ENCODE measurements around the gene RPGRIP1L. TPM values are rescaled to one million over a fixed set of nuclear protein-coding genes. Genes with fewer than 3 reads are reported as not detected.
A peak's percentile ranks its signal among the peaks of the same experiment; 100 is the strongest.

Gene RPGRIP1L
- total and polyA plus RNA-seq, 2 of the 13 experiments (the other 11 are each of a cell fraction or from before 2014, with no cell fraction given) = 5.0 to 13.5 TPM

DNA sequence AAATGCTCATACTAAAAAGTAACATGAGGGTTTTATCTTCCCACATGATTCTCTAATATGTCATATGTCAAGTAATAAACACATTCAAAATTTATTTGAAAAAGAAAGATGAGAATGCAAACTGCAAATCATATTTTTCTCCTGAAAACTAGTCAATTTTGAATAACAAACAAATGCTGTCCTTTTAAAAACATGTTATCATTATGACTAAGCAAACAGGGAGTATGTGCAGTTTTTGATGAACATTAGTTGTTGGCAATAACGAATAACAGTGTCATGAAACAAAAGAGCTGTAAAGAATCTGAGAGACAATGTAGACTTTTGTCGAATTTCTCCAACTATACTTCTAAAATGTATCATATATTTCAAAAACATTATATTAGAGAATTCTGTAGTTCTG is 34.8 kb downstream of the RPGRIP1L start:
- no peaks in the 10 kb centered on the region for H3K27me3 ChIP-seq (ENCODE audit: control insufficient read depth in 1 of 2, insufficient read depth in 2 of 2, low read length in 2 of 2)
- ATAC-seq (no peak), FAIRE-seq (no peak), DNase-seq (ENCODE audit: low spot score) (no peak)
- WGBS (ENCODE audit: low lambda C conversion rate) = 93% methylated on average over 2 of the region's 2 CpGs
- H3K4me2 ChIP-seq (ENCODE audit: low read depth, low read length) = no peak overlapping the region
- no peaks in the 10 kb centered on the region for H3K79me2 ChIP-seq (ENCODE audit: insufficient read depth, low read length)
- no peak overlapping the region for H3K9ac ChIP-seq (ENCODE audit: insufficient read depth, low read depth, low read length)
- no peak overlapping the region for H3K27ac ChIP-seq (ENCODE audit: extremely low read length, insufficient read depth, low read length)
- no peak overlapping the region for H3K4me3 ChIP-seq (replicated peaks in 1 of 3; ENCODE audit: insufficient read depth in 1 of 3, low read depth in 2 of 3, low read length in 3 of 3)
- BruUV-seq (replicated peaks) = no TSS peak
- H3K9me3 ChIP-seq (ENCODE audit: low read length) = no peaks in the 10 kb centered on the region
- no peaks in the 10 kb centered on the region for H4K20me1 ChIP-seq (ENCODE audit: insufficient read depth, low read length)
- ChIA-PET CTCF (ENCODE audit: low intra/inter-chr PET ratio, low total read pairs) (no interaction called here), POLR2A (no interaction called here)
- TF ChIP-seq TCF12 (IDR thresholded peaks at IDR 0.05) (no peak), TCF12 (CRISPR knock-in tag; IDR thresholded peaks at IDR 0.05) (no peak)
- peaks cover 21% of the 10 kb centered on the region for H3K4me1 ChIP-seq (ENCODE audit: insufficient read depth, low read length)
- no peak overlapping the region for H2AFZ ChIP-seq (ENCODE audit: low read length)
- H3K36me3 ChIP-seq (replicated peaks in 1 of 2; ENCODE audit: control insufficient read depth in 1 of 2, insufficient read depth in 2 of 2, low read length in 2 of 2) = no peaks in the 10 kb centered on the region; a peak in 1 of 5 replicates
- intact Hi-C loops (cut with micrococcal nuclease; ENCODE audit: unreplicated experiment) = no loop called here
- in situ Hi-C loops (cut with HindIII; ENCODE audit: extremely low pct_ligation_motif_present, low pct_unique_long_range_greater_than_20kb) = no loop called here

DNA sequence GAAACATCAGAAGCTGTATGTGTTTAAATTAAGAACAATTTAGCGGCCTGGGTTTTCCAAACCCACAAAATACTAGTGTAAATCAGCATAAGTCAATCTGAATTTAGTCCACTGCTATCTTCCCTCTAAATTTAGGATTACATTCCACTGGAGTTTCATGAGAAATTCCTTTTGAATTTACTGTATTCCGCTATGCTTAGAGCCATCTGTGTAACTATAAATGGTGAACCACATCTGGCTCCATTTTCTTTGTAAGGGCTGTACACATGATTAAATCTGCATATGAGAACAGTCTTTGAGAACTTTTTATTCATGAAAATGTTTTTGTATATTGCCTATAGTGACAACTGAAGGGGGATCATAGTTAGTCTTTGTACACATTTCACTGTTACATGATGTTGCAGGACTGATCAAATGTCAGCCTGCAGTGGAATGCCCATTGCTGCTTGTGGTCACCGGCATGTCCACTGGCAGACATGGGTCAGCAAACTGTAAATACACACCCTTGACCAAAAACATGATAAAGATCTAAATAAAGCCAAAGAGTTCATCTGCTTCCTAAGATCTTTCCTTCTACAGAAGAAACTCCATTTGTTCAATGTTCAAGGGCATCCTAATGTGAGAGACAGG is 36.8 kb downstream of the RPGRIP1L start:
- no peak for FAIRE-seq
- Histone ChIP-seq H3K9me3 (ENCODE audit: low read length) (no peaks in the 10 kb centered on the region), H2AFZ (ENCODE audit: low read length) (no peak overlapping the region), H3K4me2 (ENCODE audit: low read depth, low read length) (no peak overlapping the region), H3K4me3 (replicated peaks in 1 of 3; ENCODE audit: insufficient read depth in 1 of 3, low read depth in 2 of 3, low read length in 3 of 3) (no peak overlapping the region), H3K79me2 (ENCODE audit: insufficient read depth, low read length) (no peaks in the 10 kb centered on the region), H3K27me3 (ENCODE audit: control insufficient read depth in 1 of 2, insufficient read depth in 2 of 2, low read length in 2 of 2) (no peaks in the 10 kb centered on the region), H3K9ac (ENCODE audit: insufficient read depth, low read depth, low read length) (no peak overlapping the region), H3K36me3 (replicated peaks in 1 of 2; ENCODE audit: control insufficient read depth in 1 of 2, insufficient read depth in 2 of 2, low read length in 2 of 2) (no peaks in the 10 kb centered on the region; a peak in 1 of 5 replicates), H3K4me1 (ENCODE audit: insufficient read depth, low read length) (peaks cover 8% of the 10 kb centered on the region), H4K20me1 (ENCODE audit: insufficient read depth, low read length) (no peaks in the 10 kb centered on the region), H3K27ac (ENCODE audit: extremely low read length, insufficient read depth, low read length) (no peak overlapping the region)
- CTCF ChIA-PET (ENCODE audit: low intra/inter-chr PET ratio, low total read pairs) = no interaction called here
- WGBS (ENCODE audit: low lambda C conversion rate) = 86% methylated on average over 3 of the region's 3 CpGs
- POLR2A ChIA-PET = no interaction called here
- in situ Hi-C loops (cut with HindIII; ENCODE audit: extremely low pct_ligation_motif_present, low pct_unique_long_range_greater_than_20kb) (no loop called here), intact Hi-C loops (cut with micrococcal nuclease; ENCODE audit: unreplicated experiment) (no loop called here)
- no peak for ATAC-seq
- no TSS peak for BruUV-seq (replicated peaks)
- TF ChIP-seq, protein P1, sequence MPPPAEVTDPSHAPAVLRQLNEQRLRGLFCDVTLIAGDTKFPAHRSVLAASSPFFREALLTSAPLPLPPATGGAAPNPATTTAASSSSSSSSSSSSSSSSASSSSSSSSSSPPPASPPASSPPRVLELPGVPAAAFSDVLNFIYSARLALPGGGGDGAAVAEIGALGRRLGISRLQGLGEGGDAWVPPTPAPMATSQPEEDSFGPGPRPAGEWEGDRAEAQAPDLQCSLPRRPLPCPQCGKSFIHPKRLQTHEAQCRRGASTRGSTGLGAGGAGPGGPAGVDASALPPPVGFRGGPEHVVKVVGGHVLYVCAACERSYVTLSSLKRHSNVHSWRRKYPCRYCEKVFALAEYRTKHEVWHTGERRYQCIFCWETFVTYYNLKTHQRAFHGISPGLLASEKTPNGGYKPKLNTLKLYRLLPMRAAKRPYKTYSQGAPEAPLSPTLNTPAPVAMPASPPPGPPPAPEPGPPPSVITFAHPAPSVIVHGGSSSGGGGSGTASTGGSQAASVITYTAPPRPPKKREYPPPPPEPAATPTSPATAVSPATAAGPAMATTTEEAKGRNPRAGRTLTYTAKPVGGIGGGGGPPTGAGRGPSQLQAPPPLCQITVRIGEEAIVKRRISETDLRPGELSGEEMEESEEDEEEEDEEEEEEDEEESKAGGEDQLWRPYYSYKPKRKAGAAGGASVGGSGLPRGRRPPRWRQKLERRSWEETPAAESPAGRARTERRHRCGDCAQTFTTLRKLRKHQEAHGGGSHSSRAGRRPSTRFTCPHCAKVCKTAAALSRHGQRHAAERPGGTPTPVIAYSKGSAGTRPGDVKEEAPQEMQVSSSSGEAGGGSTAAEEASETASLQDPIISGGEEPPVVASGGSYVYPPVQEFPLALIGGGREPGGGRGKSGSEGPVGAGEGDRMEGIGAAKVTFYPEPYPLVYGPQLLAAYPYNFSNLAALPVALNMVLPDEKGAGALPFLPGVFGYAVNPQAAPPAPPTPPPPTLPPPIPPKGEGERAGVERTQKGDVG (CRISPR knock-in tag; IDR thresholded peaks at IDR 0.05; ENCODE audit: borderline replicate concordance) = no peak
- 0 out of 2 replicates have a peak, but pooled peaks have one; percentile 20 for TF ChIP-seq GATAD2A (CRISPR knock-in tag; IDR thresholded peaks at IDR 0.05)
- DNase-seq (ENCODE audit: low spot score) = peak; percentile 17
